GM18858 (cell line): ENCODE measurements around the gene CORO2A.
"Not testable (repeated sequence)": the region's sequence is repeated elsewhere in the genome, so short reads cannot be mapped to it uniquely, and the experiment has no call there.

ENCODE experiments used
- ATAC-seq: cut with Tn5 transposase; IDR thresholded peaks from one replicate; pipeline ENCODE4 v1.9.1; 2021; ENCODE audit not compliant: unreplicated experiment

CORO2A gene

GRCh38 chr9:98087420-98088354 lies 104.8 kb downstream of the CORO2A start:
- ATAC-seq, result no peak

GRCh38 chr9:98086461-98086860 lies 106.0 kb downstream of the CORO2A start:
- no peak for ATAC-seq

DNA sequence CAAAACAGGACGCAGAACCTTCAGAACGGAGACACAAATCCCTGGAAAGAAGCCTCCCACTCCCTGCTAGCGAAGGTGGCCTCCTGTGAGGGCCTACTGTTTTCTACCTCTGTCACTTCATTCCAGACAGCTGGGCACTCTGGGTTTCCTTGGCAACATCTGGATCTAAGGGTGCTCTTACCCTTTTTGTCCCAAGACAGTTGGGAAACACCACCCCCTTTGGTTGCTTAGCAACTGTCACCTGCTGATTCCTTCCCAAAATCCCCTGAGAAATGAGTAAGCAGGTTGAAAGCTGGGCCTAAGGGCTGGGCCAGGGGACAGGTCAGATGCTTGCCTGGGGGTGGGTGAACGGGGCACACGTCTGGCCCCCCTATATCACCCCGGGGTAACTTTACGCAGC lies 106.5 kb downstream of the CORO2A start:
- ATAC-seq, result no peak

- no peak for ATAC-seq
These were observed 107.4 kb downstream of the CORO2A start for GRCh38 chr9:98085058-98085457.

DNA sequence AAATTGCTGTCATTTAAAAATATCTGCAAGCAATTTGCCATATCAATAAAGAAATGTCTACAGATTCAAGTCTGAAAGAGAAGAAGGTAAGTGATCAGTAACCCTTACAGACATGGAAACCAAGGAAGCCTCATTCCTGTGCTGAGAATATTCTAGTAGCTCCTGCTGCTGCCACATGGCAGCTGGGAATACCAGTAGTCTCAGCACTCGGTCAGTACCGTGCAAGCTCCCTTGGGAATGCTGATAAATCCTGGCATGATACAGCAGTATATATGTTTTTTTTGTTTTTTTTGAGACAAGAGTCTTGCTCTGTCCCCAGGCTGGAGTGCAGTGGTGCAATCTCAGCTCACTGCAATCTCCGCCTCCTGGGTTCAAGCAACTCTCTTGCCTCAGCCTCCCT lies 108.0 kb downstream of the CORO2A start:
- no peak for ATAC-seq

DNA sequence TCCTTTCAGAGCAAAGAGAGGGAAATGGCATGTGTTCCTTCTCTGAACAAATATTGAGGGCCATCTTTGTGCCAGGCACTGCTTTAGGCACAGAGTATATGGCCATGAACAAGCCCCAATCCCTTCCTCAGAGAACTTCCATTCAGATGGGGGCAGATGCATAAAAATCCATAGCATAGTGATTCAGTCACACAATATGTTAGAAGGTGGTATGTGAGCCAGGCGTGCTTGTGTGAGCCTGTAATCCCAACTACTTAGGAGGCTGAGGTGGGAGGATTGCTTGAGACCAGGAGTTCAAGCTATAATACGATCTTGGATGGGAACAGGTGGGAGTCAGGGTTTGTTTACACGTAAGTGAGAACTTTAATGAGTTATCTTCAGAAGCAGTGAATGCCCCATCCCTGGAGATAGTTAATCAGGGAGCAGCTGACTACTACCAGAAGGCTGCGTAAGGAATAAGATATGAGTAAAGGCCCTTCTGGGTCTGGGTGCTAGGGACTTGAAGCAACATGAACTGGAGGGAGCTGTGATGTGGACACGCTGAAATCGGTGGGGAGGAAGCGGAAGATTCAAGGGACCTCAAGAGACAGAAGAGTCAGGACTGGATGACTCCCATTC lies 108.8 kb downstream of the CORO2A start:
- ATAC-seq, result no peak

- no peak for ATAC-seq
These were observed 109.4 kb downstream of the CORO2A start for GRCh38 chr9:98083061-98083501.

- no peak for ATAC-seq
These were observed 110.8 kb downstream of the CORO2A start for GRCh38 chr9:98081477-98082219.

- ATAC-seq, result no peak
These were observed 111.7 kb downstream of the CORO2A start for GRCh38 chr9:98080780-98081179.

- ATAC-seq, result no peak
These were observed 112.1 kb downstream of the CORO2A start for GRCh38 chr9:98080326-98080725.

- no peak for ATAC-seq
These were observed 113.5 kb downstream of the CORO2A start for GRCh38 chr9:98078895-98079294.

- not testable (repeated sequence) for ATAC-seq
These were observed 115.9 kb downstream of the CORO2A start for GRCh38 chr9:98076514-98076890.

DNA sequence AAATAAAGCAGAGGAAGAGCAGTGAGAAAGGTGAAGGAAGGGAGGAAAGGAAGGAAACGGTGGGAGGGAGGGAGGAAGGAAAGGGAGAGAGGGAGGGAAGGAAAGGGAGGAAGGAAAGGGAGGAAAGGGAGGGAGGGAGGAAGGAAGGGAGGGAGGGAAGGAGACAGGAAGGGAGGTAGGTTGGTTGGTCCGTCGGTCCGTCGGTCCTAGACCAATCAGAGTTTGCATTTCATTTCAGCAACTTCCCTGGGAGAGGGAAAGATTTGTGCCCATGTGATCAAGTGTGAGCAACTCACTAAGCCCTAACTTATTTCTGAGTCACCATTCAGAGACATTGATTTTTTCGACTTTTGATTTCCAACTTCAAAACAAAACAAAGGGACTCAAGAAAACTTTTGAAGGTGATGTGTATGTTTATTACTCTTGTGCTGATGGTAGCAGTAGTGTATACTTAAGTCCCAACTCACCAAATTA lies 117.1 kb downstream of the CORO2A start:
- ATAC-seq, result no peak

GRCh38 chr9:98074115-98074990 lies 118.1 kb downstream of the CORO2A start:
- ATAC-seq, result no peak

DNA sequence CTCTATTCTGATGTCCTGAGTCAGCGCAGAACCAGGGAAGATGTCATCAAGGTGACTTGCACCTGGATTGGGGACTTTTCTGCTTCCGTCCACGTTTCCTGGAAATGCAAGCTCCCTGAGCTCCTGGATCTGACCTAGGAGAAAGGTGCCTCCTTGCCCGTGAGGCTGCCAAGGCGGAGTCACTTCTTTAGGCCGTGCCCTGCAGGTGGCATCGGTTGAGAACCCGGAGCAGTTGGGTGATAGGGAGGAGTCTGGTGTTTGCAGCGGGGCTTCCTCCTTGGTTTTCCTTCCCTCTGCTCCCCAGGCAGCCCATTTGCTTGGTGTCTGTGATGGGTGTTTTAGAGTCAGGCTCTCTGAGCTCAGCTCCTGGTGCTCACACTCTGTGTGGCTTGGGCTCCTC lies 120.7 kb downstream of the CORO2A start:
- no peak for ATAC-seq
